Middle frontal gyrus (tissue), 1 donor: Measurements from ENCODE around the gene SCAF4.
A peak's percentile ranks its signal among the peaks of the same experiment; 100 is the strongest.
"Not testable (repeated sequence)": the region's sequence is repeated elsewhere in the genome, so short reads cannot be mapped to it uniquely, and the experiment has no call there.

Source experiments
- DNase-seq: peaks from one replicate; pipeline ENCODE4 v3.0.0-alpha.2; 2015; ENCODE audit warnings: low spot score; ENCODE audit errors: extremely low spot score

SCAF4 gene

GRCh38 chr21:31673321-31673912, 58.5 kb downstream of the SCAF4 start:
- no peak for DNase-seq

DNA sequence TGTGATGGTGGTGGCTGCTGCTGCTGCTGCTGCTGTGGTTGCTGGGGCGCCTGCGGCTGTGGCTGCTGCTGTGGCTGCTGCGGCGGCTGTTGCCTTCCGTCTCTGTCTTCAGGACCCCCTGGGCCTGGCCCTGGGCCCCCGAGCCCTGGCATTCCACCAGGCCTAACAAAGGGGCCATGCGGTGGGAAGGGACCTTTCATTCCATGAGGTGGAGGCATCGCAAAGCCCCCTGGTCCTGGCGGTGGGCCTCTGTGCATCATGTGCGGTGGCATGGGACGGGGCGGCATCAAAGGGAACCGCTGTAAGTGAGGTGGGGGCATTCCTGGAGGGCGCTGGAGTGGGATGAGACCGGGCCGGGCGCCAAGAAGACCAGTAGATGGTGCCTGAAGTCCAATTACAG, 60.0 kb downstream of the SCAF4 start:
- DNase-seq = no peak

GRCh38 chr21:31671146-31671716, 60.7 kb downstream of the SCAF4 start:
- no peak for DNase-seq

- DNase-seq = no peak
Measured at GRCh38 chr21:31670070-31670469, 61.8 kb downstream of the SCAF4 start.

DNA sequence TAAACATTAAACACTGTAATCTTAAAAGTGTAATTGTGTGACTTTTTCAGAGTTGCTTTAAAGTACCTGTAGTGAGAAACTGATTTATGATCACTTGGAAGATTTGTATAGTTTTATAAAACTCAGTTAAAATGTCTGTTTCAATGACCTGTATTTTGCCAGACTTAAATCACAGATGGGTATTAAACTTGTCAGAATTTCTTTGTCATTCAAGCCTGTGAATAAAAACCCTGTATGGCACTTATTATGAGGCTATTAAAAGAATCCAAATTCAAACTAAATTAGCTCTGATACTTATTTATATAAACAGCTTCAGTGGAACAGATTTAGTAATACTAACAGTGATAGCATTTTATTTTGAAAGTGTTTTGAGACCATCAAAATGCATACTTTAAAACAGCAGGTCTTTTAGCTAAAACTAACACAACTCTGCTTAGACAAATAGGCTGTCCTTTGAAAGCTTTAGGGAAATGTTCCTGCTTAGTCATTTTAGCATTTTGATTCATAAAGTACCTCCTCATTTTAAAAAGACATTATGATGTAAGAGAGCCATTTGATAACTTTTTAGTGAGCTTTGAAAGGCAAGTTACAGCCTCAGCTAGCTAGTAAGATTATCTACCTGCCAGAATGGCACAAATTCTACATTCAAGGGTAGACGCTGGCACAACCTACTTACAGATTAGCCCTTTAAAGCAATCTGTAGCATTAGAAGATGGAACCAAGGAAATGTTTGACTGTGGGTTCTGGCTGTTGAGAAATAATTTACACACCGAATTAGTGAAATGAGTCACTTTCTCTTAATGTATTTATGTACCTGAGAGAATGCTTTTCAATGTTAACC, 63.0 kb downstream of the SCAF4 start:
- no peak for DNase-seq

DNA sequence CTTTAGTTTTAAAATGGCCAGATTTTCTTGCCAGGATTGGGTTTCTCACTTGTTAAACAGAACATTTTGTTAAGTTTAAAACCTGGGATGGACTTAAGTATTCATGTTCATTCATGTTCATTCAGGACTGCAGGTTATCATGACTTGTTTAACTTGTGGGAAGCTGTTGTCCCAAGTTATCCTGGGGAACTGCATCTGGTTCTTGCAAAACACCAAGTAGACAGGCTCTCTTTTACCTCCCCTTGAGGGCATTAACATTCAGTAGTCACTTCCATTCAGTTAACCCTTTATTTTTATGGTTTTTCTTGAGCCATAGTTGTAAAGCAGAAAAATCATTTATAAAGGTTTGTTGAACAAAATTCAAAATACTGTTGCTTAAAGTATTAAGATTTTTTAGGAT, 64.3 kb downstream of the SCAF4 start:
- no peak for DNase-seq

GRCh38 chr21:31667132-31667531, 64.8 kb downstream of the SCAF4 start:
- DNase-seq = no peak

DNA sequence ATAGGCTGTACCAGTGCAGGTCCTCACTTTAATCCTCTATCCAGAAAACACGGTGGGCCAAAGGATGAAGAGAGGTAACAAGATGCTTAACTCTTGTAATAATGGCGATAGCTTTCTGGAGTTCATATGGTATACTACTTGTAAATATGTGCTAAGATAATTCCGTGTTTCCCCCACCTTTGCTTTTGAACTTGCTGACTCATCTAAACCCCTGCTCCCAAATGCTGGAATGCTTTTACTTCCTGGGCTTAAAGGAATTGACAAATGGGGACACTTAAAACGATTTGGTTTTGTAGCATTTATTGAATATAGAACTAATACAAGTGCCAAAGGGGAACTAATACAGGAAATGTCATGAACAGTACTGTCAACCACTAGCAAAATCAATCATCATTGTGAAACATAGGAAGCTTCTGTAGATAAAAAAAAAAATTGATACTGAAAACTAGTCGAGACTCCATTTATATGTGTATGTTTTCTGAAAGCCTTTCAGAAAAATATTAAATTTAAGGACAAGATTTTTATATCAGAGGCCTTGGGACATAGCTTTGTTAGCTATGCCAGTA, 65.4 kb downstream of the SCAF4 start:
- DNase-seq = no peak

GRCh38 chr21:31665869-31666268, 66.0 kb downstream of the SCAF4 start:
- not testable (repeated sequence) for DNase-seq

DNA sequence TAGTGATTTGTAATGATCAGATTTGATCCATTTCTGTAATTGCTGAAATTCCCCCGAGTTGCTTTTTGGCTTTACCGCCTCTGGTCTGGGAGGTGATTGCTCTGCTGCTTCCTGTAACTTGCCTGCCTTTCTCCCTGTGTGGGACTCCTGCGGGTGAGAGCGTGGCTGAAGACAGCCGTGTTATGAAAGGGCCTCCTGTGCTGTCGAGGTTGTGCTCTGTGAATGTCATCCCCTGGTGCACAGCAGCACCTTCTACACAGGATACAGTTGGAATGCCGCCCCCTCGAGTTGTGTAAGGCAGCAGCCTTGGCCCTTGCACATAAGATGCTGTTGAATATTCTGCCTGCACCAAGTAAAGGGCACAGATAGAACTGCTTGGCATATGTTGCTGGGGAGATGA, 66.5 kb downstream of the SCAF4 start:
- no peak for DNase-seq

GRCh38 chr21:31663584-31664249, 68.2 kb downstream of the SCAF4 start:
- DNase-seq = no peak

- no peak for DNase-seq
Measured at GRCh38 chr21:31660591-31660990, 71.3 kb downstream of the SCAF4 start.

- DNase-seq = no peak
Measured at GRCh38 chr21:31660259-31660565, 71.7 kb downstream of the SCAF4 start.

- peak; percentile 94 for DNase-seq
Measured at GRCh38 chr21:31659536-31660258, 72.2 kb downstream of the SCAF4 start, which contains the start of gene SOD1. TSS of gene SOD1 (plus strand) at chr21:31659693. CDS start at chr21:31659770, 77 bp downstream.

DNA sequence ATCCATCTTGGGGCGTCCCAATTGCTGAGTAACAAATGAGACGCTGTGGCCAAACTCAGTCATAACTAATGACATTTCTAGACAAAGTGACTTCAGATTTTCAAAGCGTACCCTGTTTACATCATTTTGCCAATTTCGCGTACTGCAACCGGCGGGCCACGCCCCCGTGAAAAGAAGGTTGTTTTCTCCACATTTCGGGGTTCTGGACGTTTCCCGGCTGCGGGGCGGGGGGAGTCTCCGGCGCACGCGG, 72.7 kb downstream of the SCAF4 start:
- no peak for DNase-seq

- DNase-seq = no peak
Measured at GRCh38 chr21:31658053-31658452, 73.9 kb downstream of the SCAF4 start.

GRCh38 chr21:31656199-31657095, 75.5 kb downstream of the SCAF4 start:
- DNase-seq = no peak

DNA sequence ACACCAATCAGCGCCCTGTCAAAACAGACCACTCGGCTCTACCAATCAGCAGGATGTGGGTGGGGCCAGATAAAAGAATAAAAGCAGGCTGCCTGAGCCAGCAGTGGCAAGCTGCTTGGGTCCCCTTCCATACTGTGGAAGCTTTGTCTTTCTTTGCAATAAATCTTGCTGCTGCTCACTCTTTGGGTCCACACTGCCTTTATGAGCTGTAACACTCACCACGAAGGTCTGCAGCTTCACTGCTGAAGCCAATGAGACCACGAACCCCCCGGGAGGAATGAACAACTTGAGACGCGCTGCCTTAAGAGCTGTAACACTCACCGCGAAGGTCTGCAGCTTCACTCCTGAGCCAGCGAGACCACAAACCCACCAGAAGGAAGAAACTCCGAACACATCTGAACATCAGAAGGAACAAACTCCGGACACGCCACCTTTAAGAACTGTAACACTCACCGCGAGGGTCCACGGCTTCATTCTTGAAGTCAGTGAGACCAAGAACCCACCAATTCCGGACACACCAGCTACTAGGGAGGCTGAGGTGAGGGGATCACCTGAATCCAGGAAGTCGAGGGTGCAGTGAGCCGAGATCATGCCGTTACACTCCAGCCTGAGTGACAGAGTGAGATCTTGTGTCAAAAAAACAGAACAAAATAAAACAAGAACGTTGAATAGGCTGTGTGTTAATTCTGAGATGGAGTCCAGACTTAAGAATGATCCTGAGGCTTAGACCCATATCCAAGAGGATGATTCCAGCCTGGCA, 76.9 kb downstream of the SCAF4 start:
- not testable (repeated sequence) for DNase-seq

DNA sequence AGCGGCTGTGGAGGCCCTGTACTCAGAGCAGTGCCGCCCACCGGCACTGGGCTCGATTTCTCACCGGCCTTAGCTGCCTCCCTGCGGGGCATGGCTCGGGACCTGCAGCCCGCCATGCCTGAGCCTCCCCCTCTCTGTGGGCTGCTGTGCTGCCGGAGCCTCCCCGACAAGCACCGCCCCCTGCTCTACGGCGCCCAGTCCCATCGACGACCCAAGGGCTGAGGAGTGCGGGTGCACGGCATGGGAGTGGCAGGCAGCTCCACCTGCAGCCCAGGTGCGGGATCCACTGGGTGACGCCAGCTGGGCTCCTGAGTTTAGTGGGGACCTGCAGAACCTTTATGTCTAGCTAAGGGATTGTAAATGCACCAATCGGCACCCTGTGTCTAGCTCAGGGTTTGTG, 77.6 kb downstream of the SCAF4 start:
- no peak for DNase-seq

DNA sequence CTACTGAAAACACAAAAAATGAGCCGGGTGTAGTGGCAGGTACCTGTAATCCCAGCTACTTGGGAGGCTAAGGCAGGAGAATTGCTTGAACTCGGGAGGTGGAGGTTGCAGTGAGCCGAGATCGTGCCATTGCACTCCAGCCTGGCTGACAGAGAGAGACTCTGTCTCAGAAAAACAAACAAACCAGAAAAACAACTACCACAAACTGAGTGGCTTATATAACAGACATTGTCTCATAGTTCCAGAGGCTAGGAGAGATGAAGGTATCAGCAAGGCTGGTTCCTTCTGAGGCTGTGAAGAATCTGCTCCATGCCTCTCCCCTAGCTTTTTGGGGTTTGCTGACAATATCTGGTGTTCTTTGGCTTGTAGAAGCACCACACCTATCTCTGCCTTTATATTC, 80.4 kb downstream of the SCAF4 start:
- not testable (repeated sequence) for DNase-seq
